Measurements from ENCODE around the gene CPSF4L. TPM values are rescaled to one million over a fixed set of nuclear protein-coding genes. Genes with fewer than 3 reads are reported as not detected.

CPSF4L gene
- total RNA-seq, 1 experiment from 2014 or later, result not detected

DNA sequence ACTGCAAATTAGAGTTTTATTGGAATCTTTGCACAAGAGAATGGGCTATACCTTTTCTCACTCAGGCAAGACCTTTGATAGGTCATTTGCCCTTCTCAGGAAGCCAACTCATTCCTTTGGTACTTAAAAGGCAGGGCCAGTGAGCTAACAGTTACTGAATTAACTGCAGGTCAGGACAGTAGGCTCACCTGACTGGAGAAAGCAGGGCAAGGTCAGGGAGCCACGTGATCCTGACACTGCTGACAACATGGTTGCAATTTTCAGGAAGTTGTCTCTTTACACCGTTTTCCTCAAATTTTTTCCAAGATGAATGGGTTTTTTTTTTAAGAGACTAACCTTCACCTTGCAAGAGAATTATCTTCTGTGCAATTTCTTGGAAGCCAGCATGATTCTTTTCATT is 21.1 kb downstream of the CPSF4L start:
- peaks cover 16% of the 10 kb centered on the region for H3K36me3 ChIP-seq (ENCODE audit: control insufficient read depth, insufficient read depth, low read length)
- no peak for DNase-seq (ENCODE audit: low read depth, low spot score)
- in situ Hi-C loops (cut with HindIII; ENCODE audit: low pct_unique_long_range_greater_than_20kb, low sequenced_read_pairs), result no loop called here
- H3K4me1 ChIP-seq (ENCODE audit: control insufficient read depth, insufficient read depth, low read length), result no peaks in the 10 kb centered on the region
- H3K4me3 ChIP-seq (ENCODE audit: low read depth in 2 of 2, low read length in 2 of 2), result no peak overlapping the region
- H3K27ac ChIP-seq (ENCODE audit: low read length), result no peak overlapping the region
- intact Hi-C loops (cut with micrococcal nuclease; ENCODE audit: unreplicated experiment), result no loop called here
- TF ChIP-seq SIN3A (IDR thresholded peaks at IDR 0.05; ENCODE audit: borderline replicate concordance, insufficient read depth, low read depth, low read length) (no peak), CTCF (IDR thresholded peaks at IDR 0.05) (no peak), TCF7L2 (IDR thresholded peaks at IDR 0.05; ENCODE audit: low read depth, low read length) (no peak), POLR2AphosphoS5 (IDR thresholded peaks at IDR 0.05; ENCODE audit: low read depth, low read length) (no peak), REST (IDR thresholded peaks at IDR 0.05; ENCODE audit: insufficient read depth in 1 of 2, low read depth in 2 of 2, low read length in 1 of 2) (no peak)
- ATAC-seq, result no peak
- POLR2A ChIA-PET, result no interaction called here
- CTCF ChIA-PET, result no interaction called here
- no peaks in the 10 kb centered on the region for H3K9me3 ChIP-seq (ENCODE audit: control insufficient read depth, insufficient read depth, low read depth, low read length)
- no TSS peak for BruUV-seq (replicated peaks)
- H3K27me3 ChIP-seq (ENCODE audit: control insufficient read depth, insufficient read depth, low read length), result no peaks in the 10 kb centered on the region

DNA sequence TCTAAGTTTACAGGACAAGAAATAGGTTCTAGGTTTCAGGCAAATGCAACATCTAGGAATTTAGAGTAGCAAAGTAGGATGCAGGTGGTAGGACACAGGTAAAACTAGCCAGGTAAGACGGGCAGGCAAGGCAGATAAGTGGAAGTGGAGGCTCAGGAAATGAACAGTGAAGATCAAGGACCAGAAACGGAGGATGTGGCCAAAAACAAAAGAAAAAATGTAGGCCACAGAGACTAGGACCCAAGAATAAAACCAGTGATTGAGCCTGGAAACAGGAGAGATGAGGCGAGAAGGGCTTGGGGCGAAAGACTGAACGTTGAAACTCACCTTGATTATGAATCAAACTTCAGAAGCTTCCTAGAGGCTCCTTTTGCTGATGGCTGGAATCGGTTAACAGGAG is 24.0 kb downstream of the CPSF4L start:
- intact Hi-C loops (cut with micrococcal nuclease; ENCODE audit: unreplicated experiment), result no loop called here
- ChIA-PET CTCF (no interaction called here), POLR2A (no interaction called here)
- no peak overlapping the region for H3K4me3 ChIP-seq (ENCODE audit: low read depth in 2 of 2, low read length in 2 of 2)
- no peak for DNase-seq (ENCODE audit: low read depth, low spot score)
- H3K4me1 ChIP-seq (ENCODE audit: control insufficient read depth, insufficient read depth, low read length), result no peaks in the 10 kb centered on the region
- no peak for ATAC-seq
- in situ Hi-C loops (cut with HindIII; ENCODE audit: low pct_unique_long_range_greater_than_20kb, low sequenced_read_pairs), result no loop called here
- no peaks in the 10 kb centered on the region for H3K9me3 ChIP-seq (ENCODE audit: control insufficient read depth, insufficient read depth, low read depth, low read length)
- H3K27ac ChIP-seq (ENCODE audit: low read length), result no peak overlapping the region
- no TSS peak for BruUV-seq (replicated peaks)
- H3K36me3 ChIP-seq (ENCODE audit: control insufficient read depth, insufficient read depth, low read length), result peaks cover 25% of the 10 kb centered on the region
- TF ChIP-seq POLR2AphosphoS5 (IDR thresholded peaks at IDR 0.05; ENCODE audit: low read depth, low read length), result no peak
- TF ChIP-seq CTCF (IDR thresholded peaks at IDR 0.05), result no peak
- no peak for TF ChIP-seq REST (IDR thresholded peaks at IDR 0.05; ENCODE audit: insufficient read depth in 1 of 2, low read depth in 2 of 2, low read length in 1 of 2)
- TF ChIP-seq TCF7L2 (IDR thresholded peaks at IDR 0.05; ENCODE audit: low read depth, low read length), result no peak
- no peak for TF ChIP-seq SIN3A (IDR thresholded peaks at IDR 0.05; ENCODE audit: borderline replicate concordance, insufficient read depth, low read depth, low read length)
- no peaks in the 10 kb centered on the region for H3K27me3 ChIP-seq (ENCODE audit: control insufficient read depth, insufficient read depth, low read length)

Data from Panc1 (cell line).